B cell (primary cell): ENCODE measurements around the gene ZDHHC14. TPM values are rescaled to one million over a fixed set of nuclear protein-coding genes. Genes with fewer than 3 reads are reported as not detected.
"Not testable (repeated sequence)": the region's sequence is repeated elsewhere in the genome, so short reads cannot be mapped to it uniquely, and the experiment has no call there.

ENCODE experiments used
- ATAC-seq: fragments of 200-7000 bp; cut with Tn5 transposase; one replicate; pipeline ENCODE4 v1.10.0; 2021; ENCODE audit warnings: low read depth, mild to moderate bottlenecking, moderate number of reproducible peaks, moderate library complexity
- CTCF ChIA-PET: fragments of 350-600 bp; sonication (Branson Sonifier 250); formaldehyde crosslinking; loops from one replicate; lab custom pipeline; 2021; ENCODE audit warnings: antibody characterized with exemption, inconsistent platforms; lab: Charles Lee
- POLR2A ChIA-PET: fragments of 350-600 bp; sonication (Branson Sonifier 250); formaldehyde crosslinking; loops from one replicate; lab custom pipeline; 2021; ENCODE audit warnings: antibody characterized with exemption; lab: Charles Lee
- DNase-seq: peaks from one replicate; pipeline ENCODE4 v3.0.0; 2013
- H2AFZ ChIP-seq: 2 replicates; pipeline ENCODE4 v1.6.1; 2012; ENCODE audit warnings: mild to moderate bottlenecking, low read depth, low read length; ENCODE audit not compliant: insufficient read depth, poor library complexity, severe bottlenecking
- H3K27ac ChIP-seq, 2 donors: 1 replicate in 1 of 2; 2 replicates in 1 of 2; pipeline ENCODE4 v1.5.1; 2012 to 2013; ENCODE audit warnings: low read length in 2 of 2, mild to moderate bottlenecking in 2 of 2, moderate library complexity in 1 of 2
- H3K27me3 ChIP-seq, 4 experiments: fragments of 200-600 bp in 1 of 4; sonication (generic) in 1 of 4; replicated peaks in 1 of 4; 1 replicate in 2 of 4; 2 replicates in 2 of 4; pipeline versions ENCODE4 v1.6.1 to v1.7.0; 2013 to 2016; ENCODE audit warnings: low read length in 3 of 4, mild to moderate bottlenecking in 2 of 4, mixed read lengths in 1 of 4, moderate library complexity in 1 of 4; ENCODE audit not compliant: insufficient read depth in 4 of 4, control insufficient read depth in 3 of 4; ENCODE audit errors: control extremely low read depth in 1 of 4
- H3K36me3 ChIP-seq, 2 experiments: replicated peaks in 1 of 2; 1 replicate in 1 of 2; 2 replicates in 1 of 2; pipeline versions ENCODE4 v1.6.1 to v1.7.1; 2013; ENCODE audit warnings: low read length in 1 of 2; ENCODE audit not compliant: insufficient read depth in 2 of 2, control insufficient read depth in 1 of 2; ENCODE audit errors: control extremely low read depth in 1 of 2, extremely low read depth in 1 of 2
- H3K4me1 ChIP-seq, 2 donors: fragments of 200-600 bp in 1 of 2; sonication (generic) in 1 of 2; 1 replicate in 1 of 2; 2 replicates in 1 of 2; pipeline versions ENCODE4 v1.5.1 to v1.6.1; 2013 to 2017; ENCODE audit warnings: low read length in 2 of 2; ENCODE audit not compliant: control insufficient read depth in 2 of 2, insufficient read depth in 2 of 2
- H3K4me2 ChIP-seq: replicated peaks from 2 replicates; pipeline ENCODE3; 2012; ENCODE audit warnings: mild to moderate bottlenecking, low read depth, low read length; ENCODE audit not compliant: poor library complexity, severe bottlenecking
- H3K4me3 ChIP-seq, 5 experiments: fragments of 200-600 bp in 1 of 5; sonication (generic) in 1 of 5; 1 replicate in 3 of 5; 2 replicates in 2 of 5; pipeline versions ENCODE4 v1.5.1 to v1.7.0; 2011 to 2016; ENCODE audit warnings: low read length in 4 of 5, mild to moderate bottlenecking in 4 of 5, low read depth in 2 of 5, control low read depth in 1 of 5, moderate library complexity in 1 of 5; ENCODE audit not compliant: insufficient read depth in 1 of 5; ENCODE audit errors: control extremely low read depth in 1 of 5, extremely low read depth in 1 of 5
- H3K79me2 ChIP-seq: fragments of 200-600 bp; sonication (generic); one replicate; pipeline ENCODE4 v1.6.0; 2016; ENCODE audit warnings: low read length; ENCODE audit not compliant: control insufficient read depth, insufficient read depth
- H3K9ac ChIP-seq: fragments of 200-600 bp; sonication (generic); 2 replicates; pipeline ENCODE4 v1.6.1; 2017; ENCODE audit warnings: mild to moderate bottlenecking, low read length, moderate library complexity
- H3K9me3 ChIP-seq, 3 donors: one replicate each; pipeline versions ENCODE4 v1.6.1 to v1.7.1; 2013; ENCODE audit warnings: low read length in 2 of 3; ENCODE audit not compliant: control insufficient read depth in 2 of 3, insufficient read depth in 1 of 3; ENCODE audit errors: control extremely low read depth in 1 of 3
- H4K20me1 ChIP-seq: 2 replicates; pipeline ENCODE4 v1.6.0; 2012; ENCODE audit warnings: mild to moderate bottlenecking, low read length; ENCODE audit not compliant: insufficient read depth, control insufficient read depth, poor library complexity, severe bottlenecking
- H3K27ac Mint-ChIP-seq: one replicate; pipeline ENCODE4 v1.8.0; 2021; ENCODE audit warnings: mixed read lengths
- H3K27me3 Mint-ChIP-seq: one replicate; pipeline ENCODE4 v1.8.0; 2021; ENCODE audit warnings: mixed read lengths
- H3K4me1 Mint-ChIP-seq: one replicate; pipeline ENCODE4 v1.8.0; 2021; ENCODE audit warnings: mixed read lengths
- H3K4me3 Mint-ChIP-seq: one replicate; pipeline ENCODE4 v1.8.0; 2021; ENCODE audit warnings: mixed read lengths
- H3K9me3 Mint-ChIP-seq: one replicate; pipeline ENCODE4 v1.8.0; 2022; ENCODE audit warnings: mixed read lengths; ENCODE audit not compliant: insufficient read depth
- CTCF ChIP-seq: fragments of 200-600 bp; IDR thresholded peaks from one replicate; pipeline ENCODE4 v1.8.0; 2022; ENCODE audit warnings: antibody characterized with exemption, mild to moderate bottlenecking
- EZH2 ChIP-seq: IDR thresholded peaks from 2 replicates; pipeline ENCODE4 v1.6.1; 2012; ENCODE audit warnings: borderline replicate concordance, low read depth, mild to moderate bottlenecking, moderate library complexity, low read length; ENCODE audit not compliant: insufficient read depth, poor library complexity, severe bottlenecking
- WGBS: methylation state at CpG from one replicate; pipeline ENCODE4 v1.1.5; 2013; ENCODE audit warnings: missing lambda C conversion rate; ENCODE audit not compliant: insufficient coverage; 5-methylcytosine and 5-hydroxymethylcytosine counted together
- intact Hi-C: fragments of 100-400 bp; cut with micrococcal nuclease; formaldehyde crosslinking; loops from one replicate; pipeline ENCODE4 v1.10.0; 2022
- polyA plus RNA-seq: library from polyadenylated mRNA; depleted of rRNA; stranded (reverse); fragments of >200 nt; gene quantifications from 2 replicates; pipeline ENCODE4 v1.2.3, GENCODE V29; 2012
- total RNA-seq, 2 donors: library from RNA; stranded (reverse); fragments of 120-200 nt in 1 of 2; gene quantifications; 1 replicate in 1 of 2; 2 replicates in 1 of 2; pipeline versions ENCODE4 v1.2.3 to v1.2.4, GENCODE V29; 2013 to 2022

Gene ZDHHC14
- total and polyA plus RNA-seq, 2 donors (not counting 1 experiment from before 2014, with no cell fraction given): 8.8 to 50.4 TPM

DNA sequence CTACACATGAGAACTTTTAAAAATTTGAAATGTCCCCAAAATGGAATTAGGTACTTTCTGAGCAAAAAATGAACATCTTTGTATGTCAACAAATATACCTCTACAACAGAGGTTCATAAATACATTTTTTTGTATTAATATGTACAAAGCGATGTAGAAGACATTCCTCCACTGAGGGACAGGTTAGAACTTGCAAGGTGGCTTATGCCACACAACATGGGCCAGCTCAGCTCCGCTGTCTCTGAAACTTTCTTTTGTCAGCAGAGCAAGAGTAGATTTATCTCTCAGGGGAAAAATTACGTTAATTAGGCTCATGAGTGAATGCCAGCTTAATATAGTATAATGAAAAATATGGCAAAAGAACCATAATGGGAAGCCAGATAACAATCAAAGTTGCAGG, 47.0 kb upstream of the ZDHHC14 start:
- Histone ChIP-seq H4K20me1 (no peaks in the 10 kb centered on the region), H3K36me3 (no peaks in the 10 kb centered on the region), H3K4me2 (no peak overlapping the region), H3K9ac (no peak overlapping the region), H2AFZ (no peak overlapping the region), H3K4me3 (no peak overlapping the region), H3K79me2 (no peaks in the 10 kb centered on the region), H3K4me1 (no peaks in the 10 kb centered on the region), H3K27ac (no peak overlapping the region), H3K9me3 (no peaks in the 10 kb centered on the region), H3K27me3 (peaks cover 0 to 43% (median 28%) of the 10 kb centered on the region in 4 experiments)
- H3K9me3 Mint-ChIP-seq: no peaks in the 10 kb centered on the region
- no peak overlapping the region for H3K4me3 Mint-ChIP-seq
- H3K27ac Mint-ChIP-seq: no peak overlapping the region
- H3K4me1 Mint-ChIP-seq: peaks cover 3% of the 10 kb centered on the region
- TF ChIP-seq EZH2 (no peak), CTCF (no peak)
- no peak for DNase-seq
- no CpG with 5 or more reads among the region's 3 CpGs for WGBS
- intact Hi-C loops: no loop called here
- ChIA-PET CTCF (interaction anchor here (0.7 to 1.5 kb wide), 8 partner anchors 8 to 540 kb away, joined by 3 to 5 read pairs (median 3); no protein-coding TSS in a partner anchor), POLR2A (interaction anchor here (0.7 kb wide), 1 partner anchor 72 kb away, joined by 5 read pairs; no protein-coding TSS in a partner anchor)
- H3K27me3 Mint-ChIP-seq: peaks cover 50% of the 10 kb centered on the region
- ATAC-seq: no peak

GRCh38 chr6:157335829-157336228, 45.2 kb upstream of the ZDHHC14 start:
- Histone ChIP-seq H3K79me2 (no peaks in the 10 kb centered on the region), H4K20me1 (no peaks in the 10 kb centered on the region), H3K4me1 (no peaks in the 10 kb centered on the region), H3K9me3 (no peaks in the 10 kb centered on the region), H3K9ac (no peak overlapping the region), H3K36me3 (no peaks in the 10 kb centered on the region), H3K27me3 (peaks cover 0 to 40% (median 30%) of the 10 kb centered on the region in 4 experiments), H3K4me3 (no peak overlapping the region), H3K4me2 (no peak overlapping the region), H3K27ac (no peak overlapping the region), H2AFZ (no peak overlapping the region)
- ATAC-seq (no peak), DNase-seq (no peak)
- peaks cover 3% of the 10 kb centered on the region for H3K4me1 Mint-ChIP-seq
- intact Hi-C loops: no loop called here
- no peak overlapping the region for H3K27ac Mint-ChIP-seq
- ChIA-PET POLR2A (no interaction called here), CTCF (interaction anchor here (0.9 to 3.2 kb wide), 5 partner anchors 11 to 331 kb away, joined by 3 to 15 read pairs (median 7); no protein-coding TSS in a partner anchor)
- peaks cover 49% of the 10 kb centered on the region for H3K27me3 Mint-ChIP-seq
- no peak for TF ChIP-seq EZH2
- no peak for TF ChIP-seq CTCF
- whole genome bisulfite sequencing: 80% methylated on average over 2 of the region's 6 CpGs
- no peak overlapping the region for H3K4me3 Mint-ChIP-seq
- H3K9me3 Mint-ChIP-seq: no peaks in the 10 kb centered on the region

DNA sequence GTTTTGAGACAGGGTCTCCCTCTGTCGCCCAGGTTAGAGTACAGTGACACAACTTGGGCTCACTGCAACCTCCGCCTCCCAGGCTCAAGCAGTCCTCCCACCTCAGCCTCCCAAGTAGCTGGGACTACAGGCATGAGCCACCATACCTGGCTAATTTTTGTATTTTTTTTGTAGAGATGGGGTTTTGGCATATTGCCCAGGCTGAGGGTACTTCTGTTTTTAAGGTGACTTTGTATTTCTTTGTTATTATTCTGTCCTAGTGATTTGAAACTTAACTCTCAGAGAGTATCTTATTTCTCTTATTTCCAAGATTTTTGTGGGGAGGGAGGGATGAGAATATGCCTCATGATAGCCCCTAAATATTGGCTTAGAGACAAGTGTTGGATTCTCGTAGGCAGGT, 43.7 kb upstream of the ZDHHC14 start:
- H3K9me3 ChIP-seq, POLR2A ChIA-PET, H3K79me2 ChIP-seq, intact Hi-C loops, ATAC-seq, H3K9me3 Mint-ChIP-seq, H3K27ac Mint-ChIP-seq, H2AFZ ChIP-seq, H3K4me2 ChIP-seq, H3K4me3 ChIP-seq, H3K36me3 ChIP-seq, H3K4me3 Mint-ChIP-seq, H3K4me1 ChIP-seq, H3K9ac ChIP-seq, DNase-seq, H3K4me1 Mint-ChIP-seq, H4K20me1 ChIP-seq, H3K27ac ChIP-seq: not testable (repeated sequence)
- H3K27me3 ChIP-seq: peaks cover 0 to 36% (median 24%) of the 10 kb centered on the region in 4 experiments
- peaks cover 61% of the 10 kb centered on the region for H3K27me3 Mint-ChIP-seq
- 71% methylated on average over 3 of the region's 3 CpGs for WGBS
- CTCF ChIA-PET: interaction anchor here (1.4 to 3.2 kb wide), 2 partner anchors 21 to 329 kb away, joined by 3 to 15 read pairs; no protein-coding TSS in a partner anchor
